ENCODE measurements around the gene P2RX5.

- TF ChIP-seq, protein P1, sequence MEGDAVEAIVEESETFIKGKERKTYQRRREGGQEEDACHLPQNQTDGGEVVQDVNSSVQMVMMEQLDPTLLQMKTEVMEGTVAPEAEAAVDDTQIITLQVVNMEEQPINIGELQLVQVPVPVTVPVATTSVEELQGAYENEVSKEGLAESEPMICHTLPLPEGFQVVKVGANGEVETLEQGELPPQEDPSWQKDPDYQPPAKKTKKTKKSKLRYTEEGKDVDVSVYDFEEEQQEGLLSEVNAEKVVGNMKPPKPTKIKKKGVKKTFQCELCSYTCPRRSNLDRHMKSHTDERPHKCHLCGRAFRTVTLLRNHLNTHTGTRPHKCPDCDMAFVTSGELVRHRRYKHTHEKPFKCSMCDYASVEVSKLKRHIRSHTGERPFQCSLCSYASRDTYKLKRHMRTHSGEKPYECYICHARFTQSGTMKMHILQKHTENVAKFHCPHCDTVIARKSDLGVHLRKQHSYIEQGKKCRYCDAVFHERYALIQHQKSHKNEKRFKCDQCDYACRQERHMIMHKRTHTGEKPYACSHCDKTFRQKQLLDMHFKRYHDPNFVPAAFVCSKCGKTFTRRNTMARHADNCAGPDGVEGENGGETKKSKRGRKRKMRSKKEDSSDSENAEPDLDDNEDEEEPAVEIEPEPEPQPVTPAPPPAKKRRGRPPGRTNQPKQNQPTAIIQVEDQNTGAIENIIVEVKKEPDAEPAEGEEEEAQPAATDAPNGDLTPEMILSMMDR (IDR thresholded peaks at IDR 0.05; ENCODE audit: low read depth, low read length), result no peak
- no peak for TF ChIP-seq EZH2phosphoT487 (IDR thresholded peaks at IDR 0.05; ENCODE audit: low read depth)
Measured at GRCh38 chr17:3641014-3641413, 54.9 kb downstream of the P2RX5 start.

Measured in OCI-LY3 (cell line).